ENCODE data around the gene CARMIL3. TPM values are rescaled to one million over a fixed set of nuclear protein-coding genes. Genes with fewer than 3 reads are reported as not detected.

Gene CARMIL3
- total RNA-seq, 4 donors from 2014 or later: 0.42 to 0.60 (median 0.44) TPM; not detected in 1

DNA sequence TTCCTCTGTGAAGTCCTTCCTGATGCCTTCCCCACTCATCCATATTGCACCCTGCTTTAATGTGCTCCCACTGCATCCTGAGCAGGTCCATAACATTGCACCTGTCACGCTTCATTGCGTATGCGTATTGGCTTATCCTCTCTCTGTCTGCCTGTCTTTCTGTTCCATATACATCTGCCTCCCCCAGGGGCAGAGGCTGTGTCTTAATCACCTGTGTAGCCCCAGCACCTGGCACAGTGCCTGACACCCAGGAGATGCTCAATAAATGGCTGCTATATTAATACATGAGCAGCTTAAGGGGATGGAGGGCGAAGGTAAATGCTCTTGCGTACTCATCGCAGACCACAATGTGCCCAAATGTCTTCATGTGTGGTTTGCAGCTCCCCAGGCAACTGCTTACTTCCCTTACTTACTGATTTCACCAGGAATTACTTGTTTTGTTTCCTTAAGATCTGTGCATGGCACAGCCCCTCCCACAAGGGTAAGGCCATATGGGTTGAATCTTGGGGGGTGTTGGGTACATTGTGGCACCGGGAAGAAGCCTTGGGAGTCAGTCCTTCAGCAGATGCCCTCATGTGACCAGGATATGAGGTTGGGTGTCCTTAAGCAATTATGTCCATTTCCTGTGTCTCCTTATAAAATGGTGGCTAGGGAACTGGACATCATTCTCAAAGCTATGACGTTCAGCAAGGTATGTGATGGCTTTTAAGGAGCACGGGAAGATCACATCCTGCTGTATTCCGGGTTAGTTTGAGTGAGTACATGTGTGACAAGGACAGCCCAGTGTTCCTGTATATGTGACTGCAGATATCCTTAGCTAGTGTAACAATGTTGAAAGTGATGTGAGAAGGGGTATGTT is 18.7 kb downstream of the CARMIL3 start:
- Histone ChIP-seq H3K27me3 (peaks cover 0 to 36% of the 10 kb centered on the region in 2 donors), H3K9me3 (no peaks in the 10 kb centered on the region), H3K27ac (no peak overlapping the region), H3K4me1 (no peaks in the 10 kb centered on the region), H3K4me3 (no peak overlapping the region), H3K36me3 (no peaks in the 10 kb centered on the region)
- 77 to 79% methylated on average over 10 of the region's 10 CpGs for WGBS, 2 donors
- TF ChIP-seq, protein P1, sequence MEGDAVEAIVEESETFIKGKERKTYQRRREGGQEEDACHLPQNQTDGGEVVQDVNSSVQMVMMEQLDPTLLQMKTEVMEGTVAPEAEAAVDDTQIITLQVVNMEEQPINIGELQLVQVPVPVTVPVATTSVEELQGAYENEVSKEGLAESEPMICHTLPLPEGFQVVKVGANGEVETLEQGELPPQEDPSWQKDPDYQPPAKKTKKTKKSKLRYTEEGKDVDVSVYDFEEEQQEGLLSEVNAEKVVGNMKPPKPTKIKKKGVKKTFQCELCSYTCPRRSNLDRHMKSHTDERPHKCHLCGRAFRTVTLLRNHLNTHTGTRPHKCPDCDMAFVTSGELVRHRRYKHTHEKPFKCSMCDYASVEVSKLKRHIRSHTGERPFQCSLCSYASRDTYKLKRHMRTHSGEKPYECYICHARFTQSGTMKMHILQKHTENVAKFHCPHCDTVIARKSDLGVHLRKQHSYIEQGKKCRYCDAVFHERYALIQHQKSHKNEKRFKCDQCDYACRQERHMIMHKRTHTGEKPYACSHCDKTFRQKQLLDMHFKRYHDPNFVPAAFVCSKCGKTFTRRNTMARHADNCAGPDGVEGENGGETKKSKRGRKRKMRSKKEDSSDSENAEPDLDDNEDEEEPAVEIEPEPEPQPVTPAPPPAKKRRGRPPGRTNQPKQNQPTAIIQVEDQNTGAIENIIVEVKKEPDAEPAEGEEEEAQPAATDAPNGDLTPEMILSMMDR (IDR thresholded peaks at IDR 0.05): no peak
- TF ChIP-seq POLR2A (IDR thresholded peaks at IDR 0.05) (no peak), EP300 (IDR thresholded peaks at IDR 0.05) (no peak)
- DNase-seq (ENCODE audit: low spot score in 2 of 2): no peak

- no peak for DNase-seq (ENCODE audit: low spot score in 2 of 2)
- no peak for TF ChIP-seq EP300 (IDR thresholded peaks at IDR 0.05)
- TF ChIP-seq, protein P1 (IDR thresholded peaks at IDR 0.05): no peak
- no peak for TF ChIP-seq POLR2A (IDR thresholded peaks at IDR 0.05)
- 46 to 51% methylated on average over 13 to 18 of the region's 19 CpGs for WGBS, 2 donors
- no peaks in the 10 kb centered on the region for H3K4me1 ChIP-seq
- no peaks in the 10 kb centered on the region for H3K36me3 ChIP-seq
- H3K27ac ChIP-seq: no peak within 1 kb of the TSS
- peaks cover 0 to 36% of the 10 kb centered on the region in 2 donors for H3K27me3 ChIP-seq
- no peaks in the 10 kb centered on the region for H3K9me3 ChIP-seq
- no peak within 1 kb of the TSS for H3K4me3 ChIP-seq
Observed at GRCh38 chr14:24071144-24071697, 19.4 kb downstream of the CARMIL3 start, which contains the start of gene CPNE6. CPNE6 (plus strand) TSS chr14:24071562; CDS start chr14:24072937, 1,375 bp downstream.

- no peak for DNase-seq (ENCODE audit: low spot score in 2 of 2)
- H3K27me3 ChIP-seq: peaks cover 0 to 36% of the 10 kb centered on the region in 2 donors
- no peak overlapping the region for H3K27ac ChIP-seq
- no peaks in the 10 kb centered on the region for H3K4me1 ChIP-seq
- WGBS, 2 donors: 68 to 75% methylated on average over 12 of the region's 12 CpGs
- H3K36me3 ChIP-seq: no peaks in the 10 kb centered on the region
- no peaks in the 10 kb centered on the region for H3K9me3 ChIP-seq
- TF ChIP-seq EP300 (IDR thresholded peaks at IDR 0.05): no peak
- TF ChIP-seq, protein P1 (IDR thresholded peaks at IDR 0.05): no peak
- no peak for TF ChIP-seq POLR2A (IDR thresholded peaks at IDR 0.05)
- no peak overlapping the region for H3K4me3 ChIP-seq
Observed at GRCh38 chr14:24071836-24072430, 20.1 kb downstream of the CARMIL3 start.

GRCh38 chr14:24072436-24072835 is 20.6 kb downstream of the CARMIL3 start:
- DNase-seq (ENCODE audit: low spot score in 2 of 2): no peak
- Histone ChIP-seq H3K4me3 (no peak overlapping the region), H3K27ac (no peak overlapping the region), H3K4me1 (no peaks in the 10 kb centered on the region), H3K27me3 (peaks cover 0 to 38% of the 10 kb centered on the region in 2 donors), H3K36me3 (no peaks in the 10 kb centered on the region), H3K9me3 (no peaks in the 10 kb centered on the region)
- WGBS, 2 donors: 46 to 52% methylated on average over 7 of the region's 7 CpGs
- TF ChIP-seq EP300 (IDR thresholded peaks at IDR 0.05) (no peak), POLR2A (IDR thresholded peaks at IDR 0.05) (no peak)
- TF ChIP-seq, protein P1 (IDR thresholded peaks at IDR 0.05): no peak
